Panc1 (cell line): Measurements from ENCODE around the gene PMPCA. TPM values are rescaled to one million over a fixed set of nuclear protein-coding genes. Genes with fewer than 3 reads are reported as not detected.

Experiments used
- ATAC-seq: fragments of 200-7000 bp; cut with Tn5 transposase; 2 replicates; pipeline ENCODE4 v1.9.1; 2020; ENCODE audit warnings: mild to moderate bottlenecking, moderate library complexity
- BruUV-seq: library from RNA; stranded (reverse); fragments of 400-500 nt; replicated peaks from 2 replicates; lab custom pipeline; 2021; lab: Mats Ljungman, UMichigan
- CTCF ChIA-PET: fragments of 300-600 bp; sonication (Branson Sonifier 250); formaldehyde crosslinking; loops from one replicate; lab custom pipeline; 2022; ENCODE audit warnings: antibody characterized with exemption; lab: Charles Lee
- POLR2A ChIA-PET: fragments of 300-600 bp; sonication (Branson Sonifier 250); formaldehyde crosslinking; loops from one replicate; lab custom pipeline; 2022; ENCODE audit warnings: antibody characterized with exemption; lab: Charles Lee
- DNase-seq: peaks from one replicate; pipeline ENCODE4 v3.0.0-alpha.2; 2010; ENCODE audit warnings: low read depth, low spot score
- H3K27ac ChIP-seq: 2 replicates; pipeline ENCODE4 v1.5.1; 2011; ENCODE audit warnings: mild to moderate bottlenecking, low read length, inconsistent platforms
- H3K27me3 ChIP-seq: fragments of 200-500 bp; sonication (Bioruptor generic); 2 replicates; pipeline ENCODE4 v1.6.0; 2014; ENCODE audit warnings: low read length, inconsistent platforms; ENCODE audit not compliant: control insufficient read depth, insufficient read depth
- H3K36me3 ChIP-seq: fragments of 200-500 bp; sonication (Bioruptor generic); 2 replicates; pipeline ENCODE4 v1.5.1; 2014; ENCODE audit warnings: inconsistent platforms, mild to moderate bottlenecking, low read length, moderate library complexity; ENCODE audit not compliant: control insufficient read depth, insufficient read depth
- H3K4me1 ChIP-seq: 2 replicates; pipeline ENCODE4 v1.5.1; 2011; ENCODE audit warnings: inconsistent platforms, mild to moderate bottlenecking, low read length, moderate library complexity; ENCODE audit not compliant: control insufficient read depth, insufficient read depth
- H3K4me3 ChIP-seq, 2 experiments: 2 replicates each; pipeline ENCODE4 v1.5.1; 2011 to 2012; ENCODE audit warnings: low read depth in 2 of 2, low read length in 2 of 2, mild to moderate bottlenecking in 2 of 2, inconsistent platforms in 1 of 2, moderate library complexity in 1 of 2
- H3K9me3 ChIP-seq: fragments of 200-500 bp; sonication (Bioruptor generic); 2 replicates; pipeline ENCODE4 v1.5.1; 2014; ENCODE audit warnings: low read depth, mild to moderate bottlenecking, inconsistent platforms, low read length, moderate library complexity; ENCODE audit not compliant: control insufficient read depth, insufficient read depth
- CTCF ChIP-seq: fragments of 450-650 bp; IDR thresholded peaks from 2 replicates; pipeline ENCODE4 v1.5.1; 2017; ENCODE audit warnings: mild to moderate bottlenecking
- POLR2AphosphoS5 ChIP-seq: IDR thresholded peaks from 2 replicates; pipeline ENCODE4 v1.6.1; 2012; ENCODE audit warnings: mild to moderate bottlenecking, low read depth, low read length, moderate library complexity
- REST ChIP-seq, 2 experiments: IDR thresholded peaks; 2 replicates each; pipeline ENCODE4 v1.6.1; 2011 to 2012; ENCODE audit warnings: low read depth in 2 of 2, control low read depth in 1 of 2, low read length in 1 of 2, mild to moderate bottlenecking in 1 of 2, moderate library complexity in 1 of 2; ENCODE audit not compliant: insufficient read depth in 1 of 2
- SIN3A ChIP-seq: IDR thresholded peaks from 2 replicates; pipeline ENCODE4 v1.6.1; 2012; ENCODE audit warnings: low read depth, mild to moderate bottlenecking, low read length, moderate library complexity, borderline replicate concordance; ENCODE audit not compliant: insufficient read depth
- TCF7L2 ChIP-seq: IDR thresholded peaks from 2 replicates; pipeline ENCODE4 v1.6.1; 2011; ENCODE audit warnings: mild to moderate bottlenecking, low read depth, low read length, inconsistent platforms
- in situ Hi-C: cut with HindIII; loops from 2 replicates; pipeline ENCODE4 v1.10.0; 2016; ENCODE audit warnings: low sequenced_read_pairs, low pct_unique_long_range_greater_than_20kb
- intact Hi-C: fragments of 100-400 bp; cut with micrococcal nuclease; formaldehyde crosslinking; loops from one replicate; pipeline ENCODE4 v1.10.0; 2022; ENCODE audit not compliant: unreplicated experiment
- total RNA-seq: library from RNA; stranded (reverse); gene quantifications from one replicate; pipeline ENCODE4 v1.2.1, GENCODE V29; 2021; ENCODE audit not compliant: unreplicated experiment

PMPCA gene
- total RNA-seq, 1 experiment from 2014 or later = 60.9 TPM

GRCh38 chr9:136467766-136468165 is 57.3 kb downstream of the PMPCA start:
- intact Hi-C loops = no loop called here
- ChIA-PET CTCF (no interaction called here), POLR2A (no interaction called here)
- ATAC-seq = no peak
- in situ Hi-C loops = no loop called here
- H3K4me3 ChIP-seq = no peak overlapping the region
- H3K4me1 ChIP-seq = no peaks in the 10 kb centered on the region
- H3K27me3 ChIP-seq = no peaks in the 10 kb centered on the region
- no peak overlapping the region for H3K27ac ChIP-seq
- TF ChIP-seq TCF7L2 (no peak), CTCF (no peak), SIN3A (no peak), REST (IDR thresholded peaks at IDR 0.05; ENCODE audit: insufficient read depth in 1 of 2, low read depth in 2 of 2, low read length in 1 of 2) (no peak), POLR2AphosphoS5 (no peak)
- no TSS peak for BruUV-seq
- no peak for DNase-seq
- peaks cover 16% of the 10 kb centered on the region for H3K36me3 ChIP-seq
- H3K9me3 ChIP-seq = no peaks in the 10 kb centered on the region

GRCh38 chr9:136470356-136470755 is 59.9 kb downstream of the PMPCA start:
- CTCF ChIA-PET = no interaction called here
- Histone ChIP-seq H3K36me3 (peaks cover 8% of the 10 kb centered on the region), H3K27ac (no peak overlapping the region), H3K4me3 (no peak overlapping the region), H3K27me3 (no peaks in the 10 kb centered on the region), H3K9me3 (no peaks in the 10 kb centered on the region), H3K4me1 (no peaks in the 10 kb centered on the region)
- BruUV-seq = no TSS peak
- ATAC-seq = no peak
- TF ChIP-seq REST (IDR thresholded peaks at IDR 0.05; ENCODE audit: insufficient read depth in 1 of 2, low read depth in 2 of 2, low read length in 1 of 2) (no peak), POLR2AphosphoS5 (no peak), SIN3A (no peak), TCF7L2 (no peak), CTCF (no peak)
- intact Hi-C loops = no loop called here
- POLR2A ChIA-PET = no interaction called here
- in situ Hi-C loops = no loop called here
- no peak for DNase-seq
